Measurements from ENCODE around the gene KDM4C.

DNA sequence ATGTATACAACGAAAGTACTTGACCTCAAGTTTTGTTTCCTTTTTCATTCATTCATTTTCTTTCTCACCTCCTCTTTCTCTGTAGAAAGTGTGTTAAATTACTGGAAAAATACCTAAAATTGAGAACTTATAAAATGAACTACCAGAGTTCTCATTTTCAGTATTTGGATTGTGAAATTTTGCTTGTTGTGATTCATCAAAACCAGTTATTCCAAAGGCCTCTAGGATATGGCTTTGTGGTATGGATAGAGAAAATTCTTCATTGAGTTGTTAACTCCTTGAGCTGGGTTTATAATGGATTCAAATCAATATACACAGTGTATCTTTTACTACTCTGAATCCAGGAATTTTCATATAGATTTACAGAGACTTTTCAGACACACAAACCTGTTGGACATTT, 287.6 kb downstream of the KDM4C start:
- TF ChIP-seq, protein P1, sequence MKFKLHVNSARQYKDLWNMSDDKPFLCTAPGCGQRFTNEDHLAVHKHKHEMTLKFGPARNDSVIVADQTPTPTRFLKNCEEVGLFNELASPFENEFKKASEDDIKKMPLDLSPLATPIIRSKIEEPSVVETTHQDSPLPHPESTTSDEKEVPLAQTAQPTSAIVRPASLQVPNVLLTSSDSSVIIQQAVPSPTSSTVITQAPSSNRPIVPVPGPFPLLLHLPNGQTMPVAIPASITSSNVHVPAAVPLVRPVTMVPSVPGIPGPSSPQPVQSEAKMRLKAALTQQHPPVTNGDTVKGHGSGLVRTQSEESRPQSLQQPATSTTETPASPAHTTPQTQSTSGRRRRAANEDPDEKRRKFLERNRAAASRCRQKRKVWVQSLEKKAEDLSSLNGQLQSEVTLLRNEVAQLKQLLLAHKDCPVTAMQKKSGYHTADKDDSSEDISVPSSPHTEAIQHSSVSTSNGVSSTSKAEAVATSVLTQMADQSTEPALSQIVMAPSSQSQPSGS (IDR thresholded peaks at IDR 0.05; ENCODE audit: low read length), result no peak
- TF ChIP-seq, protein P2, sequence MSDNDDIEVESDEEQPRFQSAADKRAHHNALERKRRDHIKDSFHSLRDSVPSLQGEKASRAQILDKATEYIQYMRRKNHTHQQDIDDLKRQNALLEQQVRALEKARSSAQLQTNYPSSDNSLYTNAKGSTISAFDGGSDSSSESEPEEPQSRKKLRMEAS (IDR thresholded peaks at IDR 0.05), result no peak
- TF ChIP-seq RAD21 (IDR thresholded peaks at IDR 0.05 in 1 of 2, conservative IDR thresholded peaks at IDR 0.05 in 1 of 2; ENCODE audit: low read depth in 2 of 2, low read length in 2 of 2) (no peak), GABPA (IDR thresholded peaks at IDR 0.05; ENCODE audit: borderline replicate concordance, insufficient read depth, low read length) (no peak), ASH2L (IDR thresholded peaks at IDR 0.05; ENCODE audit: low read length) (no peak), POLR2AphosphoS5 (IDR thresholded peaks at IDR 0.05; ENCODE audit: low read depth, low read length) (no peak), EZH2 (IDR thresholded peaks at IDR 0.05; ENCODE audit: low read depth, low read length, severe bottlenecking) (no peak), CEBPB (IDR thresholded peaks at IDR 0.05; ENCODE audit: low read depth, low read length) (no peak), BRCA1 (IDR thresholded peaks at IDR 0.05; ENCODE audit: low read depth, low read length) (no peak), POLR2A (IDR thresholded peaks at IDR 0.05; ENCODE audit: control extremely low read depth in 1 of 2, low read depth in 2 of 2, low read length in 2 of 2) (no peak), YY1 (IDR thresholded peaks at IDR 0.05; ENCODE audit: low read depth, low read length) (no peak), TAF1 (IDR thresholded peaks at IDR 0.05; ENCODE audit: low read depth, low read length) (no peak)
- TF ChIP-seq, protein P3, sequence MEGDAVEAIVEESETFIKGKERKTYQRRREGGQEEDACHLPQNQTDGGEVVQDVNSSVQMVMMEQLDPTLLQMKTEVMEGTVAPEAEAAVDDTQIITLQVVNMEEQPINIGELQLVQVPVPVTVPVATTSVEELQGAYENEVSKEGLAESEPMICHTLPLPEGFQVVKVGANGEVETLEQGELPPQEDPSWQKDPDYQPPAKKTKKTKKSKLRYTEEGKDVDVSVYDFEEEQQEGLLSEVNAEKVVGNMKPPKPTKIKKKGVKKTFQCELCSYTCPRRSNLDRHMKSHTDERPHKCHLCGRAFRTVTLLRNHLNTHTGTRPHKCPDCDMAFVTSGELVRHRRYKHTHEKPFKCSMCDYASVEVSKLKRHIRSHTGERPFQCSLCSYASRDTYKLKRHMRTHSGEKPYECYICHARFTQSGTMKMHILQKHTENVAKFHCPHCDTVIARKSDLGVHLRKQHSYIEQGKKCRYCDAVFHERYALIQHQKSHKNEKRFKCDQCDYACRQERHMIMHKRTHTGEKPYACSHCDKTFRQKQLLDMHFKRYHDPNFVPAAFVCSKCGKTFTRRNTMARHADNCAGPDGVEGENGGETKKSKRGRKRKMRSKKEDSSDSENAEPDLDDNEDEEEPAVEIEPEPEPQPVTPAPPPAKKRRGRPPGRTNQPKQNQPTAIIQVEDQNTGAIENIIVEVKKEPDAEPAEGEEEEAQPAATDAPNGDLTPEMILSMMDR (IDR thresholded peaks at IDR 0.05; ENCODE audit: control extremely low read depth in 1 of 3, insufficient read depth in 1 of 3, low read depth in 1 of 3, low read length in 3 of 3), result no peak

All from H1 (cell line).